IMR-90 (cell line): ENCODE measurements around the gene ELMO1. TPM values are rescaled to one million over a fixed set of nuclear protein-coding genes. Genes with fewer than 3 reads are reported as not detected.

Experiments
- ATAC-seq: fragments of 200-7000 bp; cut with Tn5 transposase; 2 replicates; pipeline ENCODE4 v1.9.1; 2020; ENCODE audit warnings: low read depth, mild to moderate bottlenecking, moderate library complexity
- BruUV-seq: library from RNA; stranded (reverse); fragments of 400-500 nt; replicated peaks from 2 replicates; lab custom pipeline; 2021; lab: Mats Ljungman, UMichigan
- CTCF ChIA-PET: fragments of 300-600 bp; formaldehyde crosslinking; extraction: SDS; loops from one replicate; lab custom pipeline; 2021; ENCODE audit warnings: antibody characterized with exemption; lab: Yijun Ruan, JAX
- POLR2A ChIA-PET: fragments of 300-600 bp; sonication (Branson Sonifier 250); formaldehyde crosslinking; loops from one replicate; lab custom pipeline; 2022; ENCODE audit warnings: antibody characterized with exemption; ENCODE audit not compliant: unreplicated experiment; lab: Charles Lee
- DNase-seq: peaks from one replicate; pipeline ENCODE4 v3.0.0; 2013
- H2AFZ ChIP-seq: replicated peaks from 2 replicates; pipeline ENCODE3; 2013; ENCODE audit warnings: low read length, mild to moderate bottlenecking; ENCODE audit not compliant: poor library complexity
- H2AK5ac ChIP-seq: 2 replicates; pipeline ENCODE4 v1.6.1; 2013; ENCODE audit warnings: low read depth, low read length, inconsistent platforms
- H2AK9ac ChIP-seq: replicated peaks from 2 replicates; pipeline ENCODE3; 2013; ENCODE audit warnings: mild to moderate bottlenecking, low read depth, low read length, moderate library complexity; ENCODE audit not compliant: poor library complexity
- H2BK120ac ChIP-seq: 2 replicates; pipeline ENCODE4 v1.6.1; 2013; ENCODE audit warnings: low read depth, low read length, inconsistent platforms
- H2BK15ac ChIP-seq: 3 replicates; pipeline ENCODE4 v1.6.1; 2013; ENCODE audit warnings: low read depth, low read length, inconsistent platforms
- H2BK20ac ChIP-seq: 2 replicates; pipeline ENCODE4 v1.6.1; 2013; ENCODE audit warnings: low read depth, mild to moderate bottlenecking, inconsistent platforms, low read length, moderate library complexity
- H2BK5ac ChIP-seq: 2 replicates; pipeline ENCODE4 v1.6.1; 2013; ENCODE audit warnings: mild to moderate bottlenecking, low read depth, low read length, inconsistent platforms; ENCODE audit not compliant: poor library complexity, severe bottlenecking
- H3K14ac ChIP-seq: replicated peaks from 2 replicates; pipeline ENCODE4 v1.6.1; 2013; ENCODE audit warnings: low read depth, low read length, inconsistent platforms
- H3K18ac ChIP-seq: 2 replicates; pipeline ENCODE4 v1.6.1; 2013; ENCODE audit warnings: low read depth, low read length, control low read depth
- H3K23ac ChIP-seq: 2 replicates; pipeline ENCODE4 v1.6.1; 2013; ENCODE audit warnings: low read depth, low read length, inconsistent platforms
- H3K27ac ChIP-seq: 2 replicates; pipeline ENCODE4 v1.5.1; 2013; ENCODE audit warnings: mild to moderate bottlenecking, control low read depth, low read length; ENCODE audit not compliant: insufficient read depth
- H3K27me3 ChIP-seq: 2 replicates; pipeline ENCODE4 v1.6.1; 2013; ENCODE audit warnings: low read length; ENCODE audit not compliant: control insufficient read depth, insufficient read depth
- H3K36me3 ChIP-seq: 2 replicates; pipeline ENCODE4 v1.6.1; 2013; ENCODE audit warnings: low read length, mixed read lengths; ENCODE audit not compliant: control insufficient read depth, insufficient read depth
- H3K4ac ChIP-seq: 2 replicates; pipeline ENCODE4 v1.6.1; 2013; ENCODE audit warnings: low read depth, low read length, inconsistent platforms
- H3K4me1 ChIP-seq: 2 replicates; pipeline ENCODE4 v1.6.1; 2013; ENCODE audit warnings: low read length, mixed read lengths; ENCODE audit not compliant: control insufficient read depth, insufficient read depth
- H3K4me2 ChIP-seq: 2 replicates; pipeline ENCODE4 v1.6.1; 2013; ENCODE audit warnings: low read depth, mild to moderate bottlenecking, control low read depth, low read length, moderate library complexity
- H3K4me3 ChIP-seq: 2 replicates; pipeline ENCODE4 v1.5.1; 2013; ENCODE audit warnings: low read depth, mild to moderate bottlenecking, control low read depth, low read length, moderate library complexity; ENCODE audit not compliant: insufficient read depth
- H3K56ac ChIP-seq: 2 replicates; pipeline ENCODE4 v1.6.1; 2013; ENCODE audit warnings: low read length, inconsistent platforms; ENCODE audit not compliant: insufficient read depth; ENCODE audit errors: extremely low read depth
- H3K79me1 ChIP-seq, 2 experiments: 2 replicates each; pipeline ENCODE4 v1.6.1; 2013; ENCODE audit warnings: low read length in 2 of 2, inconsistent platforms in 1 of 2, low read depth in 1 of 2
- H3K9ac ChIP-seq: 2 replicates; pipeline ENCODE4 v1.6.1; 2013; ENCODE audit warnings: low read depth, low read length, control low read depth
- H3K9me1 ChIP-seq: 2 replicates; pipeline ENCODE4 v1.6.1; 2013; ENCODE audit warnings: low read length, inconsistent platforms; ENCODE audit not compliant: insufficient read depth
- H3K9me3 ChIP-seq: 2 replicates; pipeline ENCODE4 v1.6.1; 2013; ENCODE audit warnings: low read length; ENCODE audit not compliant: control insufficient read depth, insufficient read depth
- H4K20me1 ChIP-seq: 2 replicates; pipeline ENCODE4 v1.6.1; 2013; ENCODE audit warnings: low read length, inconsistent platforms; ENCODE audit not compliant: insufficient read depth
- H4K5ac ChIP-seq: 2 replicates; pipeline ENCODE4 v1.6.1; 2013; ENCODE audit warnings: mild to moderate bottlenecking, low read depth, low read length, control low read depth
- H4K8ac ChIP-seq, 2 experiments: 2 replicates each; pipeline ENCODE4 v1.6.1; 2013; ENCODE audit warnings: low read depth in 2 of 2, low read length in 2 of 2, control low read depth in 1 of 2, inconsistent platforms in 1 of 2
- H4K91ac ChIP-seq: 2 replicates; pipeline ENCODE4 v1.6.1; 2013; ENCODE audit warnings: low read depth, low read length, inconsistent platforms; ENCODE audit not compliant: insufficient read depth
- CEBPB ChIP-seq: IDR thresholded peaks from 2 replicates; pipeline ENCODE4 v1.6.1; 2012; ENCODE audit warnings: low read depth, low read length, improper control_type of control experiment
- FOS ChIP-seq: fragments of 150-350 bp; IDR thresholded peaks from 2 replicates; pipeline ENCODE4 v1.6.1; 2016; ENCODE audit warnings: low read depth, low read length
- MXI1 ChIP-seq: IDR thresholded peaks from 2 replicates; pipeline ENCODE4 v1.6.1; 2012; ENCODE audit warnings: low read depth, mild to moderate bottlenecking, low read length, moderate library complexity, borderline replicate concordance
- POLR2A ChIP-seq: IDR thresholded peaks from 2 replicates; pipeline ENCODE4 v1.6.1; 2012; ENCODE audit warnings: mild to moderate bottlenecking, low read depth, low read length
- RFX5 ChIP-seq: IDR thresholded peaks from 2 replicates; pipeline ENCODE4 v1.8.0; 2012; ENCODE audit warnings: low read depth, mild to moderate bottlenecking, low read length, moderate library complexity
- dilution Hi-C: fragments of 300-500 bp; cut with HindIII; formaldehyde crosslinking; loops from one replicate; pipeline ENCODE4 v1.14.3; 2018; ENCODE audit warnings: low sequenced_read_pairs; ENCODE audit not compliant: unreplicated experiment
- in situ Hi-C: fragments of 300-500 bp; cut with MboI; formaldehyde crosslinking; loops from 3 replicates; pipeline ENCODE4 v1.14.3; 2019; ENCODE audit warnings: low sequenced_read_pairs, inconsistent platforms, mixed read lengths
- intact Hi-C: fragments of 100-400 bp; cut with micrococcal nuclease; formaldehyde crosslinking; loops from 2 replicates; pipeline ENCODE4 v1.10.0; 2022
- polyA plus RNA-seq, 3 experiments: library from polyadenylated mRNA; depleted of rRNA; stranded (reverse); fragments of >200 nt; gene quantifications; 2 replicates each; pipeline ENCODE4 v1.2.3, GENCODE V29; 2012; ENCODE audit warnings: low replicate concordance in 1 of 3
- total RNA-seq: library from RNA; depleted of rRNA; stranded (reverse); fragments of >200 nt; gene quantifications from 2 replicates; pipeline ENCODE4 v1.2.3, GENCODE V29; 2012

ELMO1 gene
- total and polyA plus RNA-seq, 2 of the 4 experiments (the other 2 are of a cell fraction) = 0.03 TPM; not detected in 1

- Histone ChIP-seq H4K8ac (no peak overlapping the region), H3K9me3 (no peaks in the 10 kb centered on the region), H3K27ac (no peak overlapping the region), H3K4ac (no peak overlapping the region), H3K79me1 (no peaks in the 10 kb centered on the region), H3K14ac (no peak overlapping the region), H3K23ac (no peak overlapping the region), H4K5ac (no peak overlapping the region), H3K9ac (no peak overlapping the region), H4K91ac (no peak overlapping the region), H2AFZ (no peak overlapping the region), H2BK120ac (no peak overlapping the region), H3K4me2 (no peak overlapping the region), H2AK5ac (no peak overlapping the region), H3K27me3 (no peaks in the 10 kb centered on the region), H2AK9ac (no peak overlapping the region), H3K9me1 (no peaks in the 10 kb centered on the region), H2BK20ac (no peak overlapping the region), H4K20me1 (no peaks in the 10 kb centered on the region), H3K4me1 (no peaks in the 10 kb centered on the region), H3K56ac (no peak overlapping the region), H2BK5ac (no peak overlapping the region), H3K18ac (no peak overlapping the region), H2BK15ac (no peak overlapping the region), H3K4me3 (no peak overlapping the region), H3K36me3 (no peaks in the 10 kb centered on the region)
- POLR2A ChIA-PET = no interaction called here
- in situ Hi-C loops (no loop called here), dilution Hi-C loops (no loop called here), intact Hi-C loops (no loop called here)
- ATAC-seq (no peak), DNase-seq (no peak)
- CTCF ChIA-PET = no interaction called here
- BruUV-seq = no TSS peak
- no peak for TF ChIP-seq MXI1
- TF ChIP-seq POLR2A = no peak
- no peak for TF ChIP-seq RFX5
- TF ChIP-seq CEBPB = peak; percentile 63
- no peak for TF ChIP-seq FOS
These were observed 628.0 kb downstream of the ELMO1 start for GRCh38 chr7:36820527-36821170.
